Jurkat, Clone E6-1 (cell line): Measurements from ENCODE around the gene ITGA8.
A peak's percentile ranks its signal among the peaks of the same experiment; 100 is the strongest.

ENCODE experiments used
- DNase-seq: peaks from one replicate; pipeline ENCODE4 v3.0.0-alpha.2; 2011; ENCODE audit warnings: low read depth, low spot score
- H3K4me3 ChIP-seq: 2 replicates; pipeline ENCODE4 v1.5.1; 2011; ENCODE audit warnings: mild to moderate bottlenecking, low read length, control low read depth, moderate library complexity

ITGA8 gene

GRCh38 chr10:15738270-15738925 lies 18.7 kb upstream of the ITGA8 start:
- DNase-seq: no peak
- no peak overlapping the region for H3K4me3 ChIP-seq

GRCh38 chr10:15737656-15738055 lies 17.9 kb upstream of the ITGA8 start:
- no peak overlapping the region for H3K4me3 ChIP-seq
- no peak for DNase-seq

GRCh38 chr10:15735763-15736162 lies 16.0 kb upstream of the ITGA8 start:
- no peak for DNase-seq
- no peak overlapping the region for H3K4me3 ChIP-seq

GRCh38 chr10:15730341-15730740 lies 10.6 kb upstream of the ITGA8 start:
- H3K4me3 ChIP-seq: no peak overlapping the region
- DNase-seq: no peak

GRCh38 chr10:15729890-15730289 lies 10.2 kb upstream of the ITGA8 start:
- no peak overlapping the region for H3K4me3 ChIP-seq
- DNase-seq: no peak

GRCh38 chr10:15726042-15726441 lies 6.3 kb upstream of the ITGA8 start:
- no peak for DNase-seq

GRCh38 chr10:15725603-15726002 lies 5.9 kb upstream of the ITGA8 start:
- H3K4me3 ChIP-seq: no peak overlapping the region
- peak; percentile 9 for DNase-seq

More at GRCh38 chr10:15726042-15726441, 6.3 kb upstream of the ITGA8 start:
- no peak overlapping the region for H3K4me3 ChIP-seq

GRCh38 chr10:15724683-15725082 lies 5.0 kb upstream of the ITGA8 start:
- no peak overlapping the region for H3K4me3 ChIP-seq
- no peak for DNase-seq

GRCh38 chr10:15723803-15724202 lies 4.1 kb upstream of the ITGA8 start:
- no peak for DNase-seq
- no peak overlapping the region for H3K4me3 ChIP-seq

GRCh38 chr10:15720635-15721287 lies 1.0 kb upstream of the ITGA8 start:
- H3K4me3 ChIP-seq: no peak overlapping the region
- DNase-seq: no peak

GRCh38 chr10:15719049-15719898 lies 448 bp downstream of the ITGA8 start:
- no peak overlapping the region for H3K4me3 ChIP-seq

GRCh38 chr10:15718694-15719048 lies 1.1 kb downstream of the ITGA8 start:
- no peak for DNase-seq
- H3K4me3 ChIP-seq: no peak overlapping the region

More at GRCh38 chr10:15719049-15719898, 448 bp downstream of the ITGA8 start:
- DNase-seq: no peak

- DNase-seq: no peak
- no peak overlapping the region for H3K4me3 ChIP-seq
Observed at GRCh38 chr10:15715619-15716227, 4.0 kb downstream of the ITGA8 start.

GRCh38 chr10:15714847-15715246 lies 4.9 kb downstream of the ITGA8 start:
- no peak for DNase-seq
- no peak overlapping the region for H3K4me3 ChIP-seq

GRCh38 chr10:15712883-15713282 lies 6.8 kb downstream of the ITGA8 start:
- DNase-seq: no peak
- no peak overlapping the region for H3K4me3 ChIP-seq

GRCh38 chr10:15710455-15710854 lies 9.3 kb downstream of the ITGA8 start:
- no peak for DNase-seq
- H3K4me3 ChIP-seq: no peak overlapping the region

GRCh38 chr10:15705298-15705697 lies 14.4 kb downstream of the ITGA8 start:
- no peak overlapping the region for H3K4me3 ChIP-seq
- DNase-seq: no peak

- no peak overlapping the region for H3K4me3 ChIP-seq
- no peak for DNase-seq
Observed at GRCh38 chr10:15704581-15704968, 15.1 kb downstream of the ITGA8 start.

- DNase-seq: no peak
- H3K4me3 ChIP-seq: no peak overlapping the region
Observed at GRCh38 chr10:15703944-15704580, 15.7 kb downstream of the ITGA8 start.
